ENCODE data around the gene MTG1. TPM values are rescaled to one million over a fixed set of nuclear protein-coding genes. Genes with fewer than 3 reads are reported as not detected.

The MTG1 gene
- total RNA-seq, 1 donor from 2014 or later: 31.8 TPM

DNA sequence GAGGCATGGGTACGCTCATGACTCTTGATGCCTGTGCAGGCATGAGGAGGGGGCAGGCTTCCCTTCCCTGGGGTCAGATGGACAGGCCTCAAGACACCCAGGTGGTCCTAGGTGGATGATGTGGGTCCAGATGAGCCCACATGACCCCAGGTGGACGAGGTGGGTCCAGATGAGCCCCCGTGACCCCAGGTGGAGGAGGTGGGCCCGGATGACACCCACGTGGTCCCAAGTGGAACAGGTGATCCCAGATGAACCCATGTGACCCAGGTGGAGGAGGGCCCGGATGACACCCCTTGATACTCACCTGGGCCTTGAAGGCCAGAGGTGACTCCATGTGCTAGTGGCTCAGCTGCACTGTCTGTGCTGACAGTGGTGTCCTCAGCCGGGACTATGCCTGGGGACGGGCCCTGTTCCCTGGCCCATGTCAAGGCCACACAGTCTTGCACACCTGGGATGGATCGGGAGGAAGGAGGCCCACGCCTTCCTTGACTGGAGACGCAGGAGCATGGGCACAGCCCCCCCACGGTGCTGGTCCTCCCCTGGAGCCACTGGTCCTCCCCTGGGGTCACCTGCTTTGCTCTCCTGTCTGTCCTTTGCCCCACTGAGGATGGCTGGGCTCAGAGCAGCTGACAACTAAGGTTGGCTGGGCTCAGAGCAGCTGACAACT lies 43.5 kb upstream of the MTG1 start:
- TF ChIP-seq CTCF (conservative IDR thresholded peaks at IDR 0.05; ENCODE audit: low read depth, low read length): no peak
- H3K4me3 ChIP-seq (ENCODE audit: low read depth, low read length): no peak overlapping the region
- no peak for DNase-seq (ENCODE audit: low read depth)

- H3K4me3 ChIP-seq (ENCODE audit: low read depth, low read length): no peak overlapping the region
- no peak for TF ChIP-seq CTCF (conservative IDR thresholded peaks at IDR 0.05; ENCODE audit: low read depth, low read length)
- DNase-seq (ENCODE audit: low read depth): no peak
These were observed 43.0 kb upstream of the MTG1 start for GRCh38 chr10:133350950-133351329.

- no peak for TF ChIP-seq CTCF (conservative IDR thresholded peaks at IDR 0.05; ENCODE audit: low read depth, low read length)
- no peak overlapping the region for H3K4me3 ChIP-seq (ENCODE audit: low read depth, low read length)
- DNase-seq (ENCODE audit: low read depth): no peak
These were observed 42.3 kb upstream of the MTG1 start for GRCh38 chr10:133351408-133352318.

- H3K4me3 ChIP-seq (ENCODE audit: low read depth, low read length): no peak overlapping the region
- no peak for DNase-seq (ENCODE audit: low read depth)
- TF ChIP-seq CTCF (conservative IDR thresholded peaks at IDR 0.05; ENCODE audit: low read depth, low read length): no peak
These were observed 40.6 kb upstream of the MTG1 start for GRCh38 chr10:133353202-133353959.

GRCh38 chr10:133353988-133354605 lies 39.9 kb upstream of the MTG1 start:
- no peak for DNase-seq (ENCODE audit: low read depth)
- no peak for TF ChIP-seq CTCF (conservative IDR thresholded peaks at IDR 0.05; ENCODE audit: low read depth, low read length)

DNA sequence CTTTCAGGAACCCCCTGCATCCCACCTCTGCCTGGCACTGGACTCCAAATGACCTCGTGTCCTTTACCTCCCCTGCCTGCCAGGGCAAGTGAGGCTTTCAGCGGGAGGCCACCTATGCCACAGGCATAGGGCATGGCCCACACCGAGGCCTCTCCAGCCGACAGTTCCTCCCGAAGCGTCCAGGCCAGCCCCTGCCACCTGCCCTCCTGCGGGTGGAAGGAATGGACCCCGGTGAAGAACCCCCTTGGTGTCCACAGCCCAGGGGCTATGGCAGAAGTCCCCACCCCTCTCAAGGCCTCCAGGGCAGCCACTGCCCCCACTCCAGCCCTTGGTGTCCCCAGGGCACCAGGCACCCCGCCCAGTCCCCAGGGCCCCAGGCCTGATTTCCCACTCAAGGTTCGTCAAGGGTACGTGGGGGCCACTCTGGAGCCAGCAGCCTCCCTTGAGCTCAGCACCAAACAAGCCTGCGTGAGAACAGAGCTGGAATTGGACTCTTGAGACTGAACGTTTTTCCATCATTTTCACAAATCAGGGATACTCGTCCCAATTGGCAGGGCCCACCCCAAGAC lies 39.2 kb upstream of the MTG1 start:
- TF ChIP-seq CTCF (conservative IDR thresholded peaks at IDR 0.05; ENCODE audit: low read depth, low read length): no peak
- no peak overlapping the region for H3K4me3 ChIP-seq (ENCODE audit: low read depth, low read length)
- no peak for DNase-seq (ENCODE audit: low read depth)

More at GRCh38 chr10:133353988-133354605, 39.9 kb upstream of the MTG1 start:
- no peak overlapping the region for H3K4me3 ChIP-seq (ENCODE audit: low read depth, low read length)
